Measurements from ENCODE around the gene ARMC12. TPM values are rescaled to one million over a fixed set of nuclear protein-coding genes. Genes with fewer than 3 reads are reported as not detected.

ARMC12 gene
- total RNA-seq, 4 donors from 2014 or later, result 0.68 to 1.5 TPM; not detected in 2

DNA sequence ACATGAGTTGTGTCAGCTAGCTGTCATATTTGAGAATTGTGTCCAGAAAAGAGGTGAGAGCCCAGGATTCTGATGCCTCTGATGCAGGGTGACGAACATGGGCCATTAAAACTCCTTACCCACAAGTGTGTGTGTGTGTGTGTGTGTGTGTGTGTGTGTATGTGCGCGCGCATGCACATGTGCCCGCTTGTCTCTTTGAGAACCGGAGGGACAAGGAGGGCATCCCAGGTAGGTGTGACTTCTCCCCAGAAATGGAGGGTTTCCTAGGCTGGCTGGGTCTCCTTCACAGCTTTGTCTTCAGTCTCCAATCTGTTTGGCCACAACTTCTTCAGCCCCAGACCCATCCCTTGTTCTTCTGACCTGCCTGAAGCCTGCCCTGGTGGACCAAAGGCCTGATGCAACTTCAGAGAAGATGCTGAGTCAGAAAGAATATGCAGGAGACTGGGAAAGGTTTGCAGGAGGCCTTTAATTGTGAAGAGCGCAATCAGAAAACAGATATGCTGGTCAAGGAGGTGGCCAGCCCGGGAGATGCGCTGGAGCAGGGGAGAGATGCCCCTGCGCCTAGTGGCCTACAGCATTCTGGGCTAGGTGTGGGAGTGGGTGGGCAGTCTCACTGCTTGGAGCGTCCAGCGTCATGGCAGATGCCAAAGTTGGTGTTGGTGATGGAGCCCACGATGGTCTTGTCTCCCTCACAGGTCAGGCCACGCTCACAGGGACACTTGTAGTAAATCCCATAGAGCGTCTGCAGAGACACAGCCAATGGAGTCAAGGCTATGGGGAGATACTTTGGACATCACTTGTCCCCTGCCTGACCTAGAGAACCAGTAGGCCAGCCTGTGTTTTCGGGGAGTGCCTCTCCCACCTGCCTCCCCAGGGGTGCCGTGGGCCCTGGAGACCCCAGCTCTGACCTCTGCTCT lies 58.0 kb downstream of the ARMC12 start:
- no peak overlapping the region for H3K4me3 ChIP-seq
- in situ Hi-C loops (cut with MboI; ENCODE audit: low pct_ligation_motif_present in 1 of 4, low pct_unique_long_range_greater_than_20kb in 1 of 4, low sequenced_read_pairs in 3 of 4), result loop anchor here in 1 of 4 donors (25.0 kb wide), 1 partner anchor 1818 kb away; no protein-coding TSS in a partner anchor

GRCh38 chr6:35795453-35796071 lies 58.7 kb downstream of the ARMC12 start:
- Histone ChIP-seq H3K27me3 (peaks cover 10% of the 10 kb centered on the region), H3K4me1 (no peaks in the 10 kb centered on the region), H3K36me3 (no peaks in the 10 kb centered on the region), H3K9me3 (no peaks in the 10 kb centered on the region), H3K27ac (no peak overlapping the region), H3K4me3 (no peak overlapping the region)
- WGBS, 2 donors (ENCODE audit: low coverage in 1 of 2), result 81 to 83% methylated on average over 7 to 11 of the region's 11 CpGs
- intact Hi-C loops (cut with DNase I; ENCODE audit: low total_unique reads), result no loop called here
- in situ Hi-C loops (cut with MboI; ENCODE audit: low pct_ligation_motif_present in 1 of 4, low pct_unique_long_range_greater_than_20kb in 1 of 4, low sequenced_read_pairs in 3 of 4), result loop anchor here in 1 of 4 donors (25.0 kb wide), 1 partner anchor 1817 kb away; no protein-coding TSS in a partner anchor
- no peak for DNase-seq
- TF ChIP-seq POLR2A (IDR thresholded peaks at IDR 0.05) (no peak), EP300 (IDR thresholded peaks at IDR 0.05; ENCODE audit: low read depth) (no peak), POLR2AphosphoS5 (IDR thresholded peaks at IDR 0.05) (no peak)
- TF ChIP-seq, protein P1, sequence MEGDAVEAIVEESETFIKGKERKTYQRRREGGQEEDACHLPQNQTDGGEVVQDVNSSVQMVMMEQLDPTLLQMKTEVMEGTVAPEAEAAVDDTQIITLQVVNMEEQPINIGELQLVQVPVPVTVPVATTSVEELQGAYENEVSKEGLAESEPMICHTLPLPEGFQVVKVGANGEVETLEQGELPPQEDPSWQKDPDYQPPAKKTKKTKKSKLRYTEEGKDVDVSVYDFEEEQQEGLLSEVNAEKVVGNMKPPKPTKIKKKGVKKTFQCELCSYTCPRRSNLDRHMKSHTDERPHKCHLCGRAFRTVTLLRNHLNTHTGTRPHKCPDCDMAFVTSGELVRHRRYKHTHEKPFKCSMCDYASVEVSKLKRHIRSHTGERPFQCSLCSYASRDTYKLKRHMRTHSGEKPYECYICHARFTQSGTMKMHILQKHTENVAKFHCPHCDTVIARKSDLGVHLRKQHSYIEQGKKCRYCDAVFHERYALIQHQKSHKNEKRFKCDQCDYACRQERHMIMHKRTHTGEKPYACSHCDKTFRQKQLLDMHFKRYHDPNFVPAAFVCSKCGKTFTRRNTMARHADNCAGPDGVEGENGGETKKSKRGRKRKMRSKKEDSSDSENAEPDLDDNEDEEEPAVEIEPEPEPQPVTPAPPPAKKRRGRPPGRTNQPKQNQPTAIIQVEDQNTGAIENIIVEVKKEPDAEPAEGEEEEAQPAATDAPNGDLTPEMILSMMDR (IDR thresholded peaks at IDR 0.05), result no peak

More for the DNA sequence above, 58.0 kb downstream of the ARMC12 start:
- TF ChIP-seq EP300 (IDR thresholded peaks at IDR 0.05; ENCODE audit: low read depth), result no peak
- no peak for DNase-seq
- Histone ChIP-seq H3K9me3 (no peaks in the 10 kb centered on the region), H3K36me3 (no peaks in the 10 kb centered on the region), H3K27me3 (peaks cover 14% of the 10 kb centered on the region), H3K4me1 (no peaks in the 10 kb centered on the region), H3K27ac (no peak overlapping the region)
- WGBS, 2 donors (ENCODE audit: low coverage in 1 of 2), result 89 to 91% methylated on average over 10 to 17 of the region's 17 CpGs
- intact Hi-C loops (cut with DNase I; ENCODE audit: low total_unique reads), result no loop called here

- peaks cover 10% of the 10 kb centered on the region for H3K27me3 ChIP-seq
- intact Hi-C loops (cut with DNase I; ENCODE audit: low total_unique reads) (no loop called here), in situ Hi-C loops (cut with MboI; ENCODE audit: low pct_ligation_motif_present in 1 of 4, low pct_unique_long_range_greater_than_20kb in 1 of 4, low sequenced_read_pairs in 3 of 4) (loop anchor here in 1 of 4 donors (25.0 kb wide), 1 partner anchor 1816 kb away; no protein-coding TSS in a partner anchor)
- TF ChIP-seq POLR2AphosphoS5 (IDR thresholded peaks at IDR 0.05), result no peak
- TF ChIP-seq EP300 (IDR thresholded peaks at IDR 0.05; ENCODE audit: low read depth), result no peak
- no peak for TF ChIP-seq POLR2A (IDR thresholded peaks at IDR 0.05)
- TF ChIP-seq, protein P1 (IDR thresholded peaks at IDR 0.05), result no peak
- DNase-seq, result no peak
- no peaks in the 10 kb centered on the region for H3K4me1 ChIP-seq
- no peaks in the 10 kb centered on the region for H3K36me3 ChIP-seq
- H3K27ac ChIP-seq, result no peak overlapping the region
- 60 to 75% methylated on average over 3 to 4 of the region's 4 CpGs for WGBS, 2 donors (ENCODE audit: low coverage in 1 of 2)
- no peaks in the 10 kb centered on the region for H3K9me3 ChIP-seq
- no peak overlapping the region for H3K4me3 ChIP-seq
These were observed 59.4 kb downstream of the ARMC12 start for GRCh38 chr6:35796236-35796635.

DNA sequence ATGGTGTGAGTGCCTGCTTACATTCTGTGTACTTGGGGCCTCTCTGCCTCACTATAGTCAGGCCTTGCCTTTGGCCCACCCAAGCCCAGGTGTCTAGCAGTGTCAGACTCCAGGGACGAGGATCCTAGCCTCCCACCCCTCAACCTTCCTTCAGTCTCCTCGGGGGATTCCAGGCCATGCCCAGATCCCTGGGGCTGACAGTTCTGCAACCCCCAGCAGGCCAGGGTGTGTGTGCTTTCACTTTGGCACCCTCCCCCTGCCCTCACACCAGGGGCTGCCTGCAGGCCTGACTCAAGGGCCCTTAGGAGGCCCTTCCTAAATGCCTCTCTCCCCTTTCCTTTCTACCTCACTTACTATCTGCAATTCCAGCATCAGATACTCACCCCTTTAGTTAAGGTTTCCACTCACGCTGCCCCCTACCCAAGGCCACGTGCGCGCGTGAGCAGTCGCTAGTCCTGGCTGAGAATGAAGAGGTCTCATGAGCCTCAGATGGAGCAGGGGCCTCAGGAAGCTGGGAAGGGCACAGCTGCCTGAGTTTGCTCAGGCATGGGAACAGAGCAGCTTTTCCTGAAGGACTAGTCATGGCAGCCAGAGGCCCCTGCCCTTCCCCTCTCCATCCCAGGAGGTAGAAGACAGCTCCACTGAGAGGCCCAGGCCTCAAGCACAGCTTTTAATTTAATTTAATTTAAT lies 61.1 kb downstream of the ARMC12 start:
- Histone ChIP-seq H3K9me3 (no peaks in the 10 kb centered on the region), H3K4me3 (no peak overlapping the region), H3K27ac (no peak overlapping the region), H3K36me3 (no peaks in the 10 kb centered on the region), H3K27me3 (peaks cover under 1% of the 10 kb centered on the region), H3K4me1 (no peaks in the 10 kb centered on the region)
- in situ Hi-C loops (cut with MboI; ENCODE audit: low pct_ligation_motif_present in 1 of 4, low pct_unique_long_range_greater_than_20kb in 1 of 4, low sequenced_read_pairs in 3 of 4), result loop anchor here in 1 of 4 donors (25.0 kb wide), 1 partner anchor 1814 kb away; no protein-coding TSS in a partner anchor
- TF ChIP-seq EP300 (IDR thresholded peaks at IDR 0.05; ENCODE audit: low read depth) (no peak), POLR2A (IDR thresholded peaks at IDR 0.05) (no peak), POLR2AphosphoS5 (IDR thresholded peaks at IDR 0.05) (no peak)
- TF ChIP-seq, protein P1 (IDR thresholded peaks at IDR 0.05), result no peak
- intact Hi-C loops (cut with DNase I; ENCODE audit: low total_unique reads), result loop anchor here (1.0 kb wide), 1 partner anchor 11 kb away; no protein-coding TSS in a partner anchor
- WGBS, 2 donors (ENCODE audit: low coverage in 1 of 2), result 84% methylated on average over 6 to 8 of the region's 8 CpGs
- no peak for DNase-seq

Other genes with a start within 250 kb of the ARMC12 start
- 10 to 100 TPM; 23.0 to 67.7 (median 25.3) TPM for gene TEAD3, start 240.0 kb upstream of the ARMC12 start, total RNA-seq
- not detected for gene TULP1, start 224.1 kb upstream of the ARMC12 start, total RNA-seq
- gene FKBP5, start 48.1 kb upstream of the ARMC12 start, total RNA-seq, result 100 to 1,000 TPM in 3 of 4 donors, 10 to 100 TPM in 1; 82.8 to 299 (median 254) TPM
- gene CLPSL2, start 39.6 kb downstream of the ARMC12 start, total RNA-seq, result not detected
- not detected for gene CLPSL1, start 44.0 kb downstream of the ARMC12 start, total RNA-seq
- not detected for gene CLPS, start 60.3 kb downstream of the ARMC12 start, total RNA-seq
- gene LHFPL5, start 68.3 kb downstream of the ARMC12 start, total RNA-seq, result not detected
- gene SRPK1, start 184.1 kb downstream of the ARMC12 start, total RNA-seq, result 100 to 1,000 TPM; 107 to 155 (median 110) TPM

All from transverse colon (tissue), 4 donors.